ENCODE results near the gene TMEM38B.
A peak's percentile ranks its signal among the peaks of the same experiment; 100 is the strongest.
"Not testable (repeated sequence)": the region's sequence is repeated elsewhere in the genome, so short reads cannot be mapped to it uniquely, and the experiment has no call there.

Gene TMEM38B

GRCh38 chr9:105683688-105684275 is 10.6 kb upstream of the TMEM38B start:
- DNase-seq = no peak

- DNase-seq = no peak
Observed at GRCh38 chr9:105686936-105687335, 7.4 kb upstream of the TMEM38B start.

- peak; percentile 3 for DNase-seq
Observed at GRCh38 chr9:105690742-105691141, 3.6 kb upstream of the TMEM38B start.

- no peak for DNase-seq
Observed at GRCh38 chr9:105693435-105694189, 729 bp upstream of the TMEM38B start.

GRCh38 chr9:105694848-105695581 is 674 bp downstream of the TMEM38B start:
- no peak for DNase-seq

GRCh38 chr9:105696219-105696793 is 2.0 kb downstream of the TMEM38B start:
- DNase-seq = no peak

- no peak for DNase-seq
Observed at GRCh38 chr9:105697871-105698270, 3.5 kb downstream of the TMEM38B start.

- no peak for DNase-seq
Observed at GRCh38 chr9:105698348-105698870, 4.1 kb downstream of the TMEM38B start.

GRCh38 chr9:105700668-105701067 is 6.3 kb downstream of the TMEM38B start:
- DNase-seq = no peak

- no peak for DNase-seq
Observed at GRCh38 chr9:105701145-105701544, 6.8 kb downstream of the TMEM38B start.

GRCh38 chr9:105702207-105702606 is 7.9 kb downstream of the TMEM38B start:
- no peak for DNase-seq

- DNase-seq = not testable (repeated sequence)
Observed at GRCh38 chr9:105703638-105704037, 9.3 kb downstream of the TMEM38B start.

GRCh38 chr9:105706156-105706555 is 11.8 kb downstream of the TMEM38B start:
- no peak for DNase-seq

GRCh38 chr9:105708405-105708804 is 14.1 kb downstream of the TMEM38B start:
- DNase-seq = no peak

GRCh38 chr9:105710638-105711037 is 16.3 kb downstream of the TMEM38B start:
- no peak for DNase-seq

- no peak for DNase-seq
Observed at GRCh38 chr9:105711867-105712266, 17.5 kb downstream of the TMEM38B start.

- DNase-seq = no peak
Observed at GRCh38 chr9:105712297-105712696, 18.0 kb downstream of the TMEM38B start.

- no peak for DNase-seq
Observed at GRCh38 chr9:105712773-105713172, 18.4 kb downstream of the TMEM38B start.

GRCh38 chr9:105713260-105714019 is 19.1 kb downstream of the TMEM38B start:
- DNase-seq = no peak

GRCh38 chr9:105714020-105714331 is 19.6 kb downstream of the TMEM38B start:
- no peak for DNase-seq

GRCh38 chr9:105716146-105716545 is 21.8 kb downstream of the TMEM38B start:
- DNase-seq = no peak

- no peak for DNase-seq
Observed at GRCh38 chr9:105722099-105722498, 27.8 kb downstream of the TMEM38B start.

- DNase-seq = no peak
Observed at GRCh38 chr9:105725370-105725769, 31.0 kb downstream of the TMEM38B start.

Measured in NCI-H1694 treated with DMSO at 0.1 percent for 48 hours (cell line).